Stimulated activated CD4-positive, alpha-beta T cell treated with anti-CD3 and anti-CD28 coated beads, TNF-alpha, amount 100 ng/mL, for 4 hours (primary cell): ENCODE measurements around the gene CEP97.

ENCODE experiments used
- DNase-seq, 3 experiments: peaks; one replicate each; pipeline ENCODE4 v3.0.0-alpha.2; 2020; ENCODE audit warnings: low read depth in 3 of 3

Gene CEP97

GRCh38 chr3:101813817-101814440 lies 89.5 kb downstream of the CEP97 start:
- no peak for DNase-seq

- no peak for DNase-seq
Observed at GRCh38 chr3:101814835-101815234, 90.4 kb downstream of the CEP97 start.

DNA sequence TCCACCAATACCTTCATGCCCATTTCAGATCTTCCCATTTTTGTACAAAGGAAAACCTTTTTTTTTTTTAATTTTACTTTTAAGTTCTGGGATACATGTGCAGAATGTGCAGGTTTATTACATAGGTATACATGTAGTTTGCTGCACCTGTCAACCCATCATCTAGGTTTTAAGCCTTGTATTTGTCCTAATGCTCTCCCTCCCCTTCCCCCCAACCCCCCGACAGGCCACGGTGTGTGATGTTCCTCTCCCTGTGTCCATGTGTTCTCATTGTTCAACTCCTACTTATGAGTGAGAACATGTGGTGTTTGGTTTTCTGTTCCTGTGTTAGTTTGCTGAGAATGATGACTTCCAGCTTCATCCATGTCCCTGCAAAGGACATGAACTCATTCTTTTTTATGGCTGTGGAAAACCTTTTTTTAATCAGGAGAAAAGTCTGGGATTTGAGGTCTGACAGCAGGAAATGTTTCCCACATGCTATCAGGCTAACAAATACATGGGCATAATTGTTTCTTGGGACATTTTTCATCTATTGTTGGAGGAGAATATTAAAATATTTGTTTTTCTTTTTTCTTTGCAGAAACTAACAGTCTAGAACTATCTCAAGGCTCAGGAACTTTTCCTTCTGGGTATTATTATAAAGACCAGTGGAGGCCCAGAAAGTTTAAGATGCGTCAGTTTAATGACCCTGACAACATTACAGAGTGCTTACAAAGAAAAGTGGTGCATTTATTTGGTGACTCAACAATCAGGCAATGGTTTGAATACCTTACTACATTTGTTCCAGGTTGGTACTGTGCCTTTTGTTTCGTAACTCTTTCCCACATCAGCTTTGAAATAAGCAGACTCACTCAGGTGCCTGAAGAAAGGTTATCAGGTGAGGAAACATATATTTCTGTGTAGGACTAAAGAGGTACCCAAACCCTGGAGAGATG lies 92.1 kb downstream of the CEP97 start:
- no peak for DNase-seq

DNA sequence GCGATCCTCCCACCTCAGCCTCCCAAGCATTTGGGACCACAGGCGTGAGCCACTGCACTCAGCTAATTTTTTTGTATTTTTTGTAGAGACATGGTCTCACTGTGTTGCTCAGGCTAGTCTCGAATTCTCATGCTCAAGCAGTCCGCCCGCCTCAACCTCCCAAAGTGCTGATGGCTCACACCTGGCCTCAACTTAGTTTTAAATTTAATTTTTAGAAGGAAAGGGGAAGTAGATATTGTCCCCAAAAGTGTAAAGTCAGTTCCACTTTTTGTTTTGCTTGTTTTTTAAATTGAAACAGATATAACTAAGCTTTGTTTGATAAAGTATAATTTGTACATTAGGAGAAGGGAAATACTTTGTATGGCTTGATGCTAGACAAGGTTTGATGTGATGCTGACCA lies 93.6 kb downstream of the CEP97 start:
- no peak for DNase-seq

- no peak for DNase-seq
Observed at GRCh38 chr3:101819649-101820206, 95.3 kb downstream of the CEP97 start.
